GM21723 (cell line): ENCODE results near the gene WBP2NL.

Experiments
- ATAC-seq: cut with Tn5 transposase; IDR thresholded peaks from one replicate; pipeline ENCODE4 v1.9.1; 2021; ENCODE audit warnings: mild to moderate bottlenecking, moderate library complexity; ENCODE audit not compliant: unreplicated experiment

Gene WBP2NL

GRCh38 chr22:42025421-42025820 lies 26.8 kb downstream of the WBP2NL start:
- no peak for ATAC-seq

- ATAC-seq, result no peak
Measured at GRCh38 chr22:42026705-42027104, 28.1 kb downstream of the WBP2NL start.

- ATAC-seq, result no peak
Measured at GRCh38 chr22:42033263-42034181, 34.9 kb downstream of the WBP2NL start.

- no peak for ATAC-seq
Measured at GRCh38 chr22:42035256-42035655, 36.7 kb downstream of the WBP2NL start.

GRCh38 chr22:42039271-42039670 lies 40.7 kb downstream of the WBP2NL start:
- no peak for ATAC-seq

GRCh38 chr22:42041784-42042183 lies 43.2 kb downstream of the WBP2NL start:
- no peak for ATAC-seq

- no peak for ATAC-seq
Measured at GRCh38 chr22:42050641-42051180, 52.1 kb downstream of the WBP2NL start.

- ATAC-seq, result no peak
Measured at GRCh38 chr22:42052765-42053164, 54.2 kb downstream of the WBP2NL start.

GRCh38 chr22:42056757-42057511 lies 58.3 kb downstream of the WBP2NL start:
- no peak for ATAC-seq

- no peak for ATAC-seq
Measured at GRCh38 chr22:42060489-42060888, 61.9 kb downstream of the WBP2NL start.

- no peak for ATAC-seq
Measured at GRCh38 chr22:42061041-42061440, 62.5 kb downstream of the WBP2NL start.

- no peak for ATAC-seq
Measured at GRCh38 chr22:42062506-42063170, 64.0 kb downstream of the WBP2NL start.

GRCh38 chr22:42064629-42065028 lies 66.0 kb downstream of the WBP2NL start:
- ATAC-seq, result no peak

- ATAC-seq, result no peak
Measured at GRCh38 chr22:42065438-42066125, 67.0 kb downstream of the WBP2NL start.

GRCh38 chr22:42066126-42066761 lies 67.7 kb downstream of the WBP2NL start:
- ATAC-seq, result no peak

GRCh38 chr22:42066937-42067336 lies 68.3 kb downstream of the WBP2NL start:
- ATAC-seq, result no peak

GRCh38 chr22:42067671-42068251 lies 69.2 kb downstream of the WBP2NL start:
- no peak for ATAC-seq

- no peak for ATAC-seq
Measured at GRCh38 chr22:42068291-42068690, 69.7 kb downstream of the WBP2NL start.

- peak; percentile 12 for ATAC-seq
Measured at GRCh38 chr22:42069801-42070516, 71.4 kb downstream of the WBP2NL start.
